Measurements from ENCODE around the gene CCDC175.

The CCDC175 gene

GRCh38 chr14:59481871-59482540, 94.6 kb downstream of the CCDC175 start:
- DNase-seq = peak; percentile 74

DNA sequence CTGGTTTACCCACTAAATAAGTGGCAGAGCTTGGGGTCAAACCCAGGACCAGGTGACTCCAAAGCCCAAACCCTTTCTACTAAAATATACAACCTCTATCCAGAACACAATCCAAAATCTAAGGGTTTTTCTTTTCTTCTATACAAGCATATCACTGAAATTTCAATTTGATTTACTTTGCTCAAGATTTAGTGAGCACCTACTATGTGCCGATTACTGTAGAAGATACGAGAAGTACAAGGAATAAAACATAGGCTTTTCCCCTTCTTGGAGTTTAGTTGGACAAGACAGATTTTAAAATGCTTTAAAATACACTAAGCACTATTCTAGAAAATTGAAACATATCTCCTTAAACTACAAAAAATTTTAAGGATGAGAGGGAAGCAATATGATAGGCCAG, 95.2 kb downstream of the CCDC175 start:
- DNase-seq = no peak

GRCh38 chr14:59480166-59480565, 96.4 kb downstream of the CCDC175 start:
- no peak for DNase-seq

GRCh38 chr14:59478540-59478939, 98.1 kb downstream of the CCDC175 start:
- no peak for DNase-seq

GRCh38 chr14:59475709-59476108, 100.9 kb downstream of the CCDC175 start:
- no peak for DNase-seq

DNA sequence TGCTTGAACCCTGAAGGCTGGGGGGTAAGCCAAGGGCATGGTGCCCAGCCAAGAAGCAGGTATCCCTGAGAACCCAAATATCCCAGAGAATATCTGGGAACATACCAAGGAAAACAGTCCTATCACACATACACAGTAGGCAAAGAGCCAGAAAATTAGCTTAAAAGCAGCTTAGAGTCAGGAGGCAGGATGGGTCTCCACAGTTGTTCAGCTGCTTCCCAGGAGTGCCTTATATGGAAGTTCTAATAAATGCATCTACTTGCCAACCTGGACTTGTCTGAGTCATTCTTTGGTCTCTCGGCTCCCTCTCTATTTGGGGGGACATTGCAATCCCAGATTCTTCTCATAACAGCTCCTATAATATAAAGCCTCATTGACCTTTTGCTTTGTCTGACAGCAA, 102.4 kb downstream of the CCDC175 start:
- peak; percentile 84 for DNase-seq

- no peak for DNase-seq
Observed at GRCh38 chr14:59465316-59466135, 111.1 kb downstream of the CCDC175 start, which contains the start of gene GPR135. Gene GPR135 (minus strand): TSS chr14:59465380. CDS start chr14:59465226, 154 bp downstream.

DNA sequence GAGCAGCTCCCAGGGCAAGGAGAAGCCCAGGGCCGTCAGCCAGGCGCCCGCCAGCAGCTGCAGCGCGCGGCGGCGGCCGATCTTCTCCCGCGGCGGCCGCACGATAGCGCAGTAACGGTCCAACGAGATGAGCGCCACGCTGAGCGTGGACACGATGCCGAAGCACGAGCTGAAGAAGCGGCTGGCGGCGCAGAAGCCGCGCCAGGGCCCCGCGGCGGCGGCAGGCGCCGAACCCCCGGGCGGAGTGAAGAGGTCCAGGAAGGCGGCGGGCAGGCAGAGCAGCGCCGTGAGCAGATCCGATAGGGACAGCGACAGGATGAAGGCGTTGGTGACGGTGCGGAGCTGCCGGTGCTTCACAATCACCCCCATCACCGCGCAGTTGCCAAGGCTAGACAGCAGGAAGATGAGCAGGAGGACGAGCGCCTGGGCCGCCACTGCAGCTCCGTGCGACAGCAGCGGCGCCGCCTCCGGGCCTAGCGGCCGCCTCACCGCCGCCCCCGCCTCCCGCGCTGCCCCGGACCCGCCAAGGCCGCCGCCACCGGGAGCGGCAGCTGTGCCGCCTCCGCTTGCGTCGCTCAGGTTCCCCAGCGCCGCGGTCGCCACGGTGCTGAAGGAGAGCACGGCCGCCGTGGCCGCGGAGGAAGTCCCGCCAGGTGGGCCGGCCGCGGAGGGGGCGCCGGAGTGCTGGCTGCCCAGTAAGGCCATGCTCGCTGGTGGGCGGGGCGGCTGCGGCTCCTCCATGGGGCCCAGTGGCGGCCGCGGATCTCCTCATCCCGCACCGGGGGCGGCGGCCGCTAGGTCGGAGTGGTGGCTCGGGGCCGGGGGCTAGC, 111.9 kb downstream of the CCDC175 start:
- peak; percentile 48 for DNase-seq

DNA sequence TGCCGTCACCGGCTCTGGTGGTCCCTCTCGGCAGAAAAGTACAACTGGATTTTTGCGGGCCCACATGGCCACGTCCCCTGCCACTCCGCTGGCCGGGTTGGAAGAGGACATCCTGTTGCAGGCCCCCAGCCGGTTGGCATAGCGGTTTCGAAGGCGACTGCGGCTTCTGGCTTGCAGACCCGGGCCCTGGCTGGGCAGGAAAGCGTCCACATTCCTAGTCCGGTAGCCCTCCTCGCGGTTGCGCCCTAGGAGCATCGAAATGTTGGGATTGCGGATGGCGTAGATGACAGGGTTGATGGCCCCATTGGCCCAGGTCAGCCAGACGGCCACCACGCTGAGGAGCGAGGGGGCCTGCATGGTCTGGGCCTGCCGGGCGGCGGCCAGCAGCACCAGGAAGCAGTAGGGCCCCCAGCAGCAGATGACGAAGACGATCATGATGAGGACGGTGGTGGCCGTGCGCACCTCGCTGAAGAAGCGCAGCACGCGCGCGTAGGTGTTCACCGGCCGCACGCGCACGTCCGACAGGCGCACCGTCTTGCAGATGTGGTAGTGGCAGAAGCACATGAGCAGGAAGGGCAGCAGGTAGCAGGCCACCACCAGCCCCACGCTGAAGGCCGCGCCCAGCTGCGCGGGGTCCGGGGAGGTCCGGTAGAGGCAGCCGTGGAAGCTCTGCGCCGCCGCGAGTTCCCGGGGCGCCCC, 112.7 kb downstream of the CCDC175 start:
- DNase-seq = no peak

GRCh38 chr14:59461891-59462290, 114.7 kb downstream of the CCDC175 start:
- no peak for DNase-seq

GRCh38 chr14:59460378-59460777, 116.2 kb downstream of the CCDC175 start:
- no peak for DNase-seq

DNA sequence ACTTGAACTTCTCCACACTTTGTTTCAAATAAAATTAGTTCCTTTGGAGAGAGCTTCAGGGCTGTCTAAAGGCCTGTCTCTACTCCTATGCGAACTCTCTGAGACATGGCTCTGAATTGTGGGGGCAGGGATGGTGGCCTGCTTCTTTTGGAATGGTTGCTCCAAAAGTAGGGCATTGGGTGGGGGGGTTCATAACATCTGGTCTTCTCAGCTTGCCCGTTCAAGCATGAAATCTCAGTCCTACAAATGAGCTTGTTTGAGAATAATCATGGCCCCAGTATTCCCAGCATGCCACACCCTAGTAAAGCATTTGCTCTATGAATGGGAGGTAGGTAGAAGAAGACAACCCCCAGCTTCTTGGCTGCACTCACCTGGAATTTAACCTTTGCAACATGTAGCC, 118.1 kb downstream of the CCDC175 start:
- DNase-seq = no peak

DNA sequence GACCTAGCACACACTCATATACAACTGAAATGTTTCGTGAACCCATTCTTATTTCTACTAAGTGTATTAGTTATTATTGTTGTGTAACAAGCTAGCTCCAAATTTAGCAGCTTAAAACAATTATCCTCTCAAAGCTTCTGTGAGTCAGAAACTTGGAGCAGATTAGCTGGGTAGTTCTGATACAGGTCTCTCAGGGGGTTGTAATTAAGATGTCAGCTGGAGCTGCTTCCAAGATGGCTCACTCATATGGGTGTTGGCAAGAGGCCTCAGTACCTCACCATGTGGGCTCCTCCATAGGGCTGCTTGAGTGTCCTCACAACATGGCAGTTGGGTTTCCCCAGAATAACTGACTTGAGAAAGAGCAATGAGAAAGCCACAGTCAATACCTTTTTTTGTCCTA, 121.2 kb downstream of the CCDC175 start:
- peak; percentile 87 for DNase-seq

Data from fibroblast of skin of right quadriceps (primary cell).